Stimulated activated CD4-positive, alpha-beta T cell treated with anti-CD3 and anti-CD28 coated beads, Interleukin-15, amount 100 ng/mL, for 24 hours (primary cell): ENCODE measurements around the gene PEX10.
A peak's percentile ranks its signal among the peaks of the same experiment; 100 is the strongest.

Source experiments
- DNase-seq: peaks from one replicate; pipeline ENCODE4 v3.0.0-alpha.2; 2020

Gene PEX10

DNA sequence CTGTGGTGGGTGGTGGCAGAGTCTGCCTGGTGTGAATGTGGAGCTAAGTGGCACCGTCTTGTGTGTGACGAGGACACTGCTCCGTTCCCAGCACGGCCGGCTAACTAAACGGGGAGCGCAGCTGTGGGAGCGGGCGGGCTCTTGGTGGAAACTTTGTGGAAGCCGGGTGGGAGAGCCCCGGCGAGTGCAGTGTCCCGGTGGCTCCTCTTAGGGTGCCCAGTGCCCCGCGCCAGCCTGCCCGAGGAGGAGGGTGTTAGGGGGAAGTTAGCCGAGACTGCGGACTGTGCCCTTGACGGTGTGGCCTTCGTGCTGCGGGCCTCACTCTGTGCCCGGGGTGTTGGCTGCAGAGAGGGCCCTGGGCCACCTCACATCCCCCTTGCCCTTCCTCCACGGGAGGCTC, 9.9 kb downstream of the PEX10 start:
- DNase-seq = no peak

- DNase-seq = no peak
Observed at GRCh38 chr1:2400950-2401649, 11.3 kb downstream of the PEX10 start.

GRCh38 chr1:2400576-2400909, 11.8 kb downstream of the PEX10 start:
- no peak for DNase-seq

- no peak for DNase-seq
Observed at GRCh38 chr1:2399890-2400575, 12.3 kb downstream of the PEX10 start.

GRCh38 chr1:2398871-2399270, 13.5 kb downstream of the PEX10 start:
- DNase-seq = no peak

- no peak for DNase-seq
Observed at GRCh38 chr1:2397007-2397679, 15.2 kb downstream of the PEX10 start.

DNA sequence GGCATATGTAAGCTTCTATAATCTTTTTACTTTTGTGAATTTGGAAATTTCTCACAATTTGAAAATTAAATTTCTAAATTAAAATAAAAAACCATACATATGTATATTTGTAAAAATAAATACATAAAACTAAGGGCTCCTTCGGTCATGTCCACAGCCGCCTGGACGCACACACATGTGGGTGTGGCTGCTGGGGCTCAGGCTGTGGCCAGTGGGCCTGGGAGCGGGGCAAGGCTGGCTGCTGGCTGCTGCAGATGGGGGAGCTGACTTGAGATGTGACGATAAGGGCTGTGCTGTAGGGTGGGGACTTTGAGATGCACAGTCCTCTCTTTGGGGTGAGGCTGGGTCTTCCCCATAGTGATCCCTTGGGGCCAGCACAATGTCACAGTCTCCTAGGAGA, 15.9 kb downstream of the PEX10 start:
- DNase-seq = no peak

DNA sequence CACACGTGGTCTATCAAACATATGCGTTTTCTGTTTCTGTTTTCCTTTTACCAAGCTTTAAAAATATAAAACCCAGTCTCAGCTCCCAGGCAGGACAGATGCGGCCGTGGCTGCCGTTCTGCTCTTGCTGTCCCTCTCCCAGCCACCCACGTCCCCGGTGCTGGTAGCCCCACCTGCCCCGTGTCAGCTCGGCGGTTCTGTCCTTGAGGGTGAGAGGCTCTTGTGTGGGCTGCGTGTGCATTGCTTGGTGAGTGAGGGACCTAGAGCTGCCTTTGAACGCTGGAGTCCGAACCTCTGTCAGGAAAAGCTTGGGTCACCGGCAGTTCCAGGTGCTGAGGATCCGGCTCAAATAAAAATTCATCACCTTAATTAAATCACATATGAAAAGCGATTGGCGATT, 16.3 kb downstream of the PEX10 start:
- DNase-seq = no peak

DNA sequence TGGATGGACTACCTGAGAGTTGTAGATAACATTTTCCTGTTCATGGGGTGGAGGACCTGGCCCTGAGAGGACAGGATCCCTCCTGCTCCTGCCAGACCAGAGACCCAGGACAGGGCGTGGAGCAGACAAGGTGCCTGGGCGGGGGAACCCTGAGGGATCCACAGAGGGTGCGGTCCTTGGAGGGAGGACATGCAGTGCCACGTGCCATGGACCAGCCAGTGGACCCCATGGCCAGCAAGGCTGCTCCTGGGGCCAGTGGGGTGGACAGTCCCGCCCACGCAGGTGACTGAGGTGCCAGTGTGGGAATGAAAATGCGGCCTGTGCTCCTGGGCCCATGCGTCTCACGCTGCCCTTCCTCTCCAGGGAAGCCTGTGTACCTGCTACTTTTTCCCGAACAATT, 17.1 kb downstream of the PEX10 start:
- DNase-seq = no peak

- DNase-seq = no peak
Observed at GRCh38 chr1:2394761-2395160, 17.6 kb downstream of the PEX10 start.

- no peak for DNase-seq
Observed at GRCh38 chr1:2394220-2394619, 18.1 kb downstream of the PEX10 start.

- DNase-seq = no peak
Observed at GRCh38 chr1:2393471-2393877, 18.9 kb downstream of the PEX10 start.

DNA sequence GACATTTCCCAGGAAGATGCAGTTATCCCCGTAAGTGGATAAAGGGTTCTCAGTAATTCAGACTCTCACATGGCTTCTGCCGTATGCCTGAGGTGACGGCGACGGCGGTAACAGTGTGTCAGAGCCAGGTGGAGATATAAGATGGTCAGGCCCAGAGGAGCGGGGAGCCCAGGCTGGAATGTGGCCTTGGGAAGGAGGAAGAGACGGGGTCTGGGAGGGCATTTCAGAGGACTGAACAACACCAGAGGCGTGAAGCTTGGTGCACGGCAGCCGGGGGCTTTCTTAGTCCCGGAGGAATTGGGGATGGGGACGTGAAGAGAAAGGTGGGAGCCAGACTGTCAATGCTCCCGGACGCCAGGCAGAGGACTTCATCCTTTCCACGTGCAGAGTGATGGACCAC, 19.7 kb downstream of the PEX10 start:
- DNase-seq = no peak

- DNase-seq = no peak
Observed at GRCh38 chr1:2391931-2392509, 20.3 kb downstream of the PEX10 start.

DNA sequence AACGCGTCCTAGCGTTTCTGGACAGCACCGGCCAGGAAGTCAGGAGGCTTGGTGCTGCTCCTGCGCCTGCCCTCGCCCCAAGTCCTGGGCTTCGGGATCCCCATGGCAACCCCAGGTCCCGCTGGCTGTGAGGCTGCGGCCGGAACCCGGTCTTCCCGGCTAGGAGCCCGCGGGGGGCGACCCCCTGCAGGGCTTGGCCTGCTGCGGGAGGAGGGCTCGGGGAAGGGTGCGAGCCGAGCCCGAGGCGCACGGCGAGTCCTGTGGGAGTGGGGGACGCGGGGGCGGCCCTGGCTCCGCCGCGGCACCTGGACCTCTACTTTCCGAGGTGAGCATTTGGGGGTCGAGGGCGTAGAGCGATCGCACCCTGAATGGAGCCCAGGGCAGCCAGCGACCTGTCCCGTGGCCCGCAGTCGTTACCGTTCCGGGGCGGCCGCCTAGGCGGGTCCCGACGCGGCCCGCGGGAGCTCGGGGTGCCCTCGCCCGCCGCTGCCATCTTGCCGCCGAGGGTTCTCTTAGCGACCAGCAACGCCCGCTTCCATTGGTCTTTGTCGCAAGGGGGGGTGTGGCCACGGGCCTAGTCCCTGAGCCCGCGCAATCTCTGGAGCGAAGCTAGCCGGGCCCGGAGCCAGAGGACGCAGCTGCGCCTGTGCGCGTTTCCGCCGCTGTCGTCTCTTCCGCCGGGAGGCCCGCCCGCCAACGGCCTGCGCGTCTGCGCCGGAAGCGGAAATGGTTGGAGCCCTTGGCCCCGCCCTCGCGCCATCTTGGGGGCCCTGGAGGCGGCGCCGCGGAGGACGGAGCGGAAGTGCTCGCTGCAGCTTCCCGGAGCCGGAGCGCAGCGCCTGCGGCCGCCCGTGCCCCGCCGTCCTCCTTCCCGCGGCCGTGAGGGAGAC, 21.1 kb downstream of the PEX10 start, which contains the start of the genes MORN1 and RER1:
MORN1 (minus strand) TSS at position 514 of the 890 bp plus-strand sequence; CDS start at position 493, 21 bp downstream.
RER1 (plus strand) TSS at position 801 of the 890 bp plus-strand sequence. CDS start 3,950 bp downstream, outside the sequence.
- peak; percentile 99 for DNase-seq

- DNase-seq = no peak
Observed at GRCh38 chr1:2389644-2390043, 22.7 kb downstream of the PEX10 start.

GRCh38 chr1:2388004-2388913, 24.1 kb downstream of the PEX10 start:
- no peak for DNase-seq

- no peak for DNase-seq
Observed at GRCh38 chr1:2386636-2387611, 25.4 kb downstream of the PEX10 start.

GRCh38 chr1:2385606-2386280, 26.6 kb downstream of the PEX10 start:
- DNase-seq = no peak
